Stimulated activated CD4-positive, alpha-beta T cell treated with anti-CD3 and anti-CD28 coated beads, Interleukin-4, amount 100 ng/mL, for 24 hours (primary cell): Measurements from ENCODE around the gene OR6C6.
"Not testable (repeated sequence)": the region's sequence is repeated elsewhere in the genome, so short reads cannot be mapped to it uniquely, and the experiment has no call there.

Source experiments
- DNase-seq: peaks from one replicate; pipeline ENCODE4 v3.0.0-alpha.2; 2020

OR6C6 gene

DNA sequence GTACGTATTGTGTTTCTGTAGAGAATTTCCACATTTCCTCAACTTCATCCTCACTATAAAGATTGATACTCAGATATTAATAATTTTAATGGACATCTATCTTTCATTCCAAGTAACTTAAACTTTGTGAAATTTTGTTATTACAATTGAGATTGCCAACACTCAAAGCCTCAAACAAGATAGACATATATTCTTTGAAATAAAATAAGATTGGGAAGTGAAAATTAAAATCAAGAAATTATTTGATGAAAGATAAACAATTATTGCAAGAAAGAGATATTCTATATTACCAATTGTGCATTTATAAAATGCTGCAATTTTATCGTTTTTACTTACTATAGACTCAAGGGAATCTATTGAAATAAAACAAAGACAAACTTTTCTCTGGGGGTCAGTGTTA, at the start of gene OR6C6:
Gene OR6C6 (minus strand): TSS at position 101 of the 400 bp plus-strand sequence. CDS start 1,337 bp downstream, outside the sequence.
- DNase-seq, result no peak

DNA sequence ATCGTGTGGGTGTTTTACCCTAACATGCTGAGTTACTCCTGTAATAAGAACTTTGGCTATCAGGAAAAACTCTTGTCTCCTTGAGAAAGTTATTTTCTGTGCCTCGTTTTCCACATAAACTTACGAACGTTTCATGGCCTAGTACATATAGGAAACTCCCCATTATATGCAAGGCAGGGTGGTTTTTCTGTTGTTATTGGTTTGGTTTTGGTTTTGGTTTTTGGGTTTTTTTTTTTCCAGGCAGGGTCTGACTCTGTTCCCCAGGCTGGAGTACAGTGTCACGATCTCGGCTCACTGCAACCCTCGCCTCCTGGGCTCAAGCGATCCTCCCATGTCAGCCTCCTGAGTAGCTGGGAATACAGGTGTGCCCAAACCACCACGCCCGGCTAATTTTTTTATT, 39.6 kb upstream of the OR6C6 start:
- DNase-seq, result no peak

GRCh38 chr12:55330446-55330845, 34.1 kb upstream of the OR6C6 start, which contains the start of gene OR6C3:
Gene OR6C3 (plus strand): TSS chr12:55330746. CDS start chr12:55331701, 955 bp downstream.
- DNase-seq, result no peak

- not testable (repeated sequence) for DNase-seq
Observed at GRCh38 chr12:55325801-55326200, 29.4 kb upstream of the OR6C6 start.

DNA sequence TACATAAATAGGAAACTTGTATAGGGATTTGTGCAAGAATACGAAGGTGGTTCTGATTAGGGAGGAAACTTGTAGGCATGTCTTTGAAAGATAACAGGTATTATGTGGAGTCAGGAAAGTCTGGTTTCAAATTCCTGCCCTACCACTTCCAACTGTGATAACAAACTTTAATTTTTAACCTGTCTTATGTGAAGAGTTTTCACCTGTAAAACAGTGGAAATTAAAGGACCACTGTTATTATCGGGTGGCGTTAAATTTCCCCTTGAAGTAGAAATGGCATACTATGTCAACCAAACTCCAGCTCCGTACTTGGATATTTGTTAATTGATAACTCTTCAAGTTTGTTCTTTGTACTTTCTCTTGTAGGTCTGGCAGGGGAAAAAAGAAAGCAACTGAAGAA, 23.8 kb upstream of the OR6C6 start:
- DNase-seq, result no peak

GRCh38 chr12:55314043-55314442, 17.7 kb upstream of the OR6C6 start, which contains the start of gene OR6C1:
Gene OR6C1 (plus strand): TSS chr12:55314343. CDS start chr12:55320600, 6,257 bp downstream.
- DNase-seq, result no peak

GRCh38 chr12:55289999-55290398, 6.4 kb downstream of the OR6C6 start:
- no peak for DNase-seq

- DNase-seq, result no peak
Observed at GRCh38 chr12:55280991-55281390, 15.4 kb downstream of the OR6C6 start.

DNA sequence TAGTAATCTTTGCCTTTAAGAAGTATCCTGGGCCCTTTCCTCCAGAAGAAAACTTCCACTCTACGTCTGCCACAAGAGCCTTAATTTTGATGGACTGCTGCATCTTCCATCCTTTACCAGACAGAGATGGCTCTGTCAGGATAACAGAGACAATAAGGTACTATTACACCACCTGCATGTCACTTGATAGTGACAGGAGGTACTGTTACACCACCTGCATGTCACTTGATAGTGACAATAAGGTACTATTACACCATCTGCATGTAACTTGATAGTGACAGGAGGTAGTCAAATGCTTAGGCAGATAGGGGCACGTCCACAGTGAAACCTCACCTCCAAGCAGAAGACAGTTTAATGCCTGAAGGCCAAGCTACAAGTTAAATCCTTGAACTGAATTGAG, 38.1 kb downstream of the OR6C6 start:
- DNase-seq, result no peak

- no peak for DNase-seq
Observed at GRCh38 chr12:55256831-55257230, 39.5 kb downstream of the OR6C6 start.

GRCh38 chr12:55253281-55253680, 43.1 kb downstream of the OR6C6 start:
- no peak for DNase-seq

GRCh38 chr12:55250944-55251343, 45.4 kb downstream of the OR6C6 start:
- no peak for DNase-seq

DNA sequence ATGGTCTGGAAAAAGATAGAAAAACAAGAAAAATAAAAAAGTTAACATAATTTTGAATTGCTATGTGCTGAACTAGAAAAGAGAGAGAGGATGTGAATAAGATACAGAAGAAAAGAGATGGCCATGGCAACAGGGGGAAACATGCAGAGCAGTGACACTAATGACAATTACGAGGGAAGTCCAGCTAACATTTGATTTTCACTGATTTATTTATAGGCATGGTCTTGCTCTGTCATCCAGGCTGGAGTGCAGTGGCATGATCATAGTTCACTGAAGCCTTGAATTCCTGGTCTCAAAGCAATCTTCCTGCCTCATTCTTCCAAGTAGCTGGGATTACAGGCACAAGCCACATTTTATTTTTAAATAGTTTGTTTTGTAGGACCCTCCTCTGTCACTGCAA, 50.2 kb downstream of the OR6C6 start:
- DNase-seq, result no peak

DNA sequence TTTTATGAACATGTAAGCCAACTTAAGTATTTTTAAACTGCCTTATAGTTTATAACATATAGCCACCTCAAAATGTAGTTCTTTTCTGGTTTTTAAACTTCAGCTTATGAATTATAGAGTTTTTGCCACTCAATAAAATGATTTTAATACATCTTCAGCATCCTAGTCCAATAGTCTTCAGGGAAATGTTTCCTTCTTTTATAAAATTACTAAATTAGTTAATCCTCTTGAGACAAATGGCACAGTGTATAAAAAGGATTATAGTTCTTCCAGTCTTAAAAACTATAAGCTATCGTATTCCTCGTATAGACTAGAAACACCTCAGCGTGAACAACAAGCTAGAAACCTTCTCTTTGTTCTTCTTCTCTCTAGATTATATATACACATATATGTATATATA, 52.1 kb downstream of the OR6C6 start, which contains the start of gene OR6C74:
Gene OR6C74 (plus strand): TSS at position 301 of the 400 bp plus-strand sequence. CDS start 2,679 bp downstream, outside the sequence.
- no peak for DNase-seq
